Muscle layer of duodenum (tissue), 2 donors: ENCODE measurements around the gene LENG9.
"Not testable (repeated sequence)": the region's sequence is repeated elsewhere in the genome, so short reads cannot be mapped to it uniquely, and the experiment has no call there.

ENCODE experiments used
- H3K27ac ChIP-seq: one replicate; pipeline ENCODE4 v1.7.0; 2013; ENCODE audit warnings: mild to moderate bottlenecking, low read length
- H3K27me3 ChIP-seq: one replicate; pipeline ENCODE4 v1.7.0; 2013; ENCODE audit warnings: low read depth, mild to moderate bottlenecking, control low read depth, low read length
- H3K36me3 ChIP-seq, 2 donors: one replicate each; pipeline ENCODE4 v1.7.0; 2013; ENCODE audit warnings: low read length in 2 of 2, control low read depth in 1 of 2, mild to moderate bottlenecking in 1 of 2; ENCODE audit not compliant: insufficient read depth in 2 of 2, control insufficient read depth in 1 of 2
- H3K4me1 ChIP-seq, 2 donors: one replicate each; pipeline ENCODE4 v1.7.0; 2013; ENCODE audit warnings: low read length in 2 of 2, mild to moderate bottlenecking in 2 of 2, control low read depth in 1 of 2, moderate library complexity in 1 of 2; ENCODE audit not compliant: insufficient read depth in 2 of 2, control insufficient read depth in 1 of 2
- H3K4me3 ChIP-seq, 2 donors: one replicate each; pipeline ENCODE4 v1.7.0; 2013; ENCODE audit warnings: low read length in 2 of 2, low read depth in 1 of 2, mild to moderate bottlenecking in 1 of 2
- H3K9me3 ChIP-seq, 2 donors: one replicate each; pipeline ENCODE4 v1.7.0; 2013; ENCODE audit warnings: low read length in 2 of 2, control low read depth in 1 of 2, mild to moderate bottlenecking in 1 of 2; ENCODE audit not compliant: control insufficient read depth in 1 of 2
- donor health status: healthy.

Gene LENG9

DNA sequence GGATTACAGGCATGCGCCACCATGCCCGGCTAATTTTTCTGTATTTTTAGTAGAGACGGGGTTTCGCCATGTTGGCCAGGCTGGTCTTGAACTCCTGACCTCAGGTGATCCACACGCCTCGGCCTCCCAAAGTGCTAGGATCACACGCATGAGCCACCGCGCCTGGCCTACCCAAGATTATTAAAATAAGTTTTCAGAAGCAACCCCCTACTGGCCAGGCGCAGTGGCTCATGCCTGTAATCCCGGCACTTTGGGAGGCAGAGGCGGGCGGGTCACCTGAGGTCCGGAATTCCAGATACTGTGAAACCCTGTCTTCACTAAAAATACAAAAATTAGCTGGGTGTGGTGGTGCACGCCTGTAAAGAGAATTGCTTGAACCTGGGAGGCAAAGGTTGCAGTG lies 17.2 kb downstream of the LENG9 start:
- H3K36me3 ChIP-seq = peaks cover 9 to 26% of the 10 kb centered on the region in 2 donors
- H3K27me3 ChIP-seq, H3K27ac ChIP-seq: not testable (repeated sequence)

DNA sequence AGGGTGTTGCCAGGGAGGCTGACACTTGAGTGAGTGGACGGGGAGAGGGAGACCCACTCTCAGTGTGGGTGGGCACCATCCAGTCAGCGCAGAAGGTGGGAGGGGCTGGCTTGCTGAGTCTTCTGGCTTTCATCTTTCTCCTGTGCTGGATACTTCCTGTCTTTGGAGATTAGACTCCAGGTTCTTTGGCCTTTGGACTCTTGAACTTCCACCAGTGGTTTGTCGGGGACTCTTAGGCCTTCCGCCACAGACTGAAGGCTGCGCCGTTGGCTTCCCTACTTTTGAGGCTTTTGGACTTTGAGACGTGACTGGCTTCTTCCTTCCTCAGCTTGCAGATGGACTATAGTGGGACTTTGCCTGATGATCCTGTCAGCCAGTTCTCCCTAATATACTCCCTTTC lies 18.8 kb downstream of the LENG9 start:
- Histone ChIP-seq H3K27ac (no peak overlapping the region), H3K4me1 (peaks cover 6 to 11% of the 10 kb centered on the region in 2 donors), H3K27me3 (no peaks in the 10 kb centered on the region), H3K4me3 (no peak overlapping the region), H3K9me3 (no peaks in the 10 kb centered on the region), H3K36me3 (peaks cover 5 to 21% of the 10 kb centered on the region in 2 donors)

More for the DNA sequence above, 17.2 kb downstream of the LENG9 start:
- peaks cover 13 to 27% of the 10 kb centered on the region in 2 donors for H3K4me1 ChIP-seq
- H3K9me3 ChIP-seq, H3K4me3 ChIP-seq: not testable (repeated sequence)

DNA sequence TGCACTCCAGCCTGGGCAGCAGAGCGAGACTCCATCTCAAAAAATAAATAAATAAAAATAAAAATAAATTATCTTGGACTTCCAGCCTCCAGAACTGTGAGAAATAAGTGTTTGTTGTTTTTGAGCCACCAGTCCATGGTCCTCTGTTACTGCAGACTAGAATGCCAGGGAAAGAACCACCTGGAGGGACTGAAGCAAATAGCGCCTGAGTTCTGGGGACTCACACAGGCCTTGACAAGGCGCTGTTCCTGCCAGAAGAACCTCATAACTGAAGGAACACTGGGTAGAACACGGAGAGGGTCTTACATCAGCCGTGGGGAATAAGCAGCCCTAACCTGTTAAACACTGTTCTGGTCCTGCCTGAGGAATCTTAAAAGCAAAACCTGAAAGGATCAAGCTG lies 22.9 kb downstream of the LENG9 start:
- no peaks in the 10 kb centered on the region for H3K27me3 ChIP-seq
- H3K4me3 ChIP-seq = no peak overlapping the region
- H3K9me3 ChIP-seq = no peaks in the 10 kb centered on the region
- H3K4me1 ChIP-seq = peaks cover 2 to 8% of the 10 kb centered on the region in 2 donors
- peaks cover 3 to 15% of the 10 kb centered on the region in 2 donors for H3K36me3 ChIP-seq
- no peak overlapping the region for H3K27ac ChIP-seq

DNA sequence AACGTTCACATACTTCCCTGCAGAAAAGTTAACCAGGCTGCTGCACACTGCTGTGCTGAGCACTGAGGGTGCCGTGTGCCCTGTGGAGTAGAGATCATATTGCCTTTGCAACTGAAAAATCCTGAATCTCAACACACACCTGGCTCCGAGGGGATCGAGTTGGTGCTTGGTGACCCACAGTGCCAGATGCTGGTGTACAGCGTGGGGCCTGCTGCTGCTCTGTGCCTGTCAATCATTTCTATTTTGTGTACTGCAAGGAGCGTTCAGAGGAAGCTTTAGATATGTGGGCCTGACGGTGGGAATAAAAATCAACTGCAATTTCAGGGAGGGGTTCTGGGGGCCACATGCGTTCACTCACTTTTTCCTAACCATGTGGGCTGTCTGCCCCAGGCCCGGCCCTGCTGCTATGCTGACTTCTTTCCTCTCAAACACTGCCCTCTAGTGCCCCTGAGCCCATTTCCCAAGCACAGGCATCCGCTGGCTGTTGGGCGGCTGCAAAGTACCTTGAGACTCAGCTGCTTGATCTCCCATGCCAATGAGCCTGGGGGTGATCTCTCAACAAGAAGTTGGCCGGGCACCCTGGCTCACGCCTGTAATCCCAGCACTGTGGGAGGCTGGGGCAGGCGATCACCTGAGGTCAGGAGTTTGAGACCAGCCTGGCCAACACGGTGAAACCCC lies 24.3 kb downstream of the LENG9 start:
- H3K27ac ChIP-seq = no peak overlapping the region
- H3K36me3 ChIP-seq = peaks cover 0 to 3% of the 10 kb centered on the region in 2 donors

DNA sequence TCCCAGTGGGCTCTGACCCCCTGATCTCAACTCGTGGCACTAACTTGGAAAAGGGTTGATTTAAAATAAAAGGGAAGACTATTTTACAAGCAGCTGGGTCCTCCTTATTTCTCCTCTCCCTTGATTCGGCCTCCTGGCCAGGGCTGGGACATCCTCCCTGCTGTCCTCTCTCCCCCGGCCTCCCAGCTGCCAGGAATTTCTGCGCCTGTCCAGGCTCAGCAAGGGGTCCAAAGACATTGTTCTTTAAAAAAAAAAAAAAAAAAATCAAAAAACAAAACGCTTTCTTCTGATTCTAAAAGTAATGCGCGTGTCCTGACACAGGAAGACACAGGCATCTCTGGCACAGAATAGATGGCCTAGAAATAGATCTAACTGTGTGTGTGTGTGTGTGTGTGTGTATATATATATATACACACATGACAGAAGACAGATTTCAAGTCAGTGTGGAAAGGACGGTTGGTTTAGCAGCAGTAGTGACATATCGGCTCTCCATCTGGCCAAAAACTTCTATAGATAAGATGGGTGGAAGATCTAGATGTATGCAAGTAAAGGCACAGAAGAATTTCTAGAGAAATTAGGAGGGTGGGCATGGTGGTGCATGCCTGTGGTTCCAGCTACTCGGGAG lies 26.8 kb downstream of the LENG9 start:
- no peaks in the 10 kb centered on the region for H3K36me3 ChIP-seq

More for the DNA sequence above, 24.3 kb downstream of the LENG9 start:
- Histone ChIP-seq H3K9me3 (no peaks in the 10 kb centered on the region), H3K4me1 (peaks cover 2 to 21% of the 10 kb centered on the region in 2 donors), H3K27me3 (peaks cover under 1% of the 10 kb centered on the region), H3K4me3 (no peak overlapping the region)

DNA sequence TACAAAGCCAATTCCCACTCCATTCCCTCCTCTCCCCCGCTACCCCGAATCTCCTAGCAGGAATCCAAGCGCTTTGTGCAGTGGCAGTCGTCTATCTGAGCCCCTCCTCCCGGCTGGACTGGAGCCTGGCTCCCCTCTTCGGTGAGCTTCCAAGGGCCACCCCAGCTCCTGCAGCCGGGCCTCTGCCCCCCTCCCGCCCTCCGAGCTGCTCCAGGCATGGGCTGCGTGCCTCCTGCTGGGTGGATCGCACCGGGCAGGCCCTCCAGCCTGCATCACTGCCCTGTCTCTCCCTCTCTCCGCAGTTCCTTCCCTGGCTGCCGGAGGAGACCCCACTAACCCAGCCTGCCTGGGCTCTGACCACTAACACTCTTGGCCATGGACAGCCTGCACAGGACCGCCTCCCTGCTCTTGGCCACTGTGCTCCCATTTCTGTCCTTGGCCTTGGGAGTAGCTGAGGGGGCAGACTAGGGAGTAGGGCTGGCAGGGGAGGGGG lies 27.5 kb downstream of the LENG9 start:
- Histone ChIP-seq H3K4me3 (no peak overlapping the region), H3K27me3 (peaks cover 7% of the 10 kb centered on the region), H3K27ac (no peak overlapping the region), H3K36me3 (no peaks in the 10 kb centered on the region), H3K9me3 (no peaks in the 10 kb centered on the region), H3K4me1 (peaks cover 2 to 30% of the 10 kb centered on the region in 2 donors)

More for the DNA sequence above, 26.8 kb downstream of the LENG9 start:
- Histone ChIP-seq H3K4me1 (peaks cover 2 to 23% of the 10 kb centered on the region in 2 donors), H3K27me3 (peaks cover 7% of the 10 kb centered on the region), H3K27ac (no peak overlapping the region), H3K4me3 (no peak overlapping the region), H3K9me3 (no peaks in the 10 kb centered on the region)

DNA sequence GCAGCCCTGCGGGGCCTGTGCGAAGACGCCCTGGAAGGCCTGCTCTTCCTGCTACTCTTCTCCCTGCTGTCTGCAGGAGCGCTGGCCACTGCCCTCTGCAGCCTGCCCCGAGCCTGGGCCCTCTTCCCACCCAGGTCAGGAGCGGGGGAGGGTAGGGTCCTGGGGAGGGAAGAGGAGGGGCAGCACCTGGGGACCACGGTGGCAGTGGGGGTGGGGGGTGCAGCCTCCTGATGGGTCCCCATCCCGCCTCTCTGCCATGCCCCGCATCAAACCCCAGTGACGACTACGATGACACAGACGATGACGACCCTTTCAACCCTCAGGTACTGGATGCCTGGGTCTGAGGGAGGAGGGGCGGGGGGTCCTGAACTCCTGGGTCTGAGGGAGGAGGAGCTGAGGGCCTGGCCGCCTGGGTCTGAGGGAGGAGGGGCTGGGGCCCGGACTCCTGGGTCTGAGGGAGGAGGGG lies 28.0 kb downstream of the LENG9 start:
- Histone ChIP-seq H3K27ac (no peak overlapping the region), H3K4me3 (no peak overlapping the region), H3K4me1 (peaks cover 2 to 34% of the 10 kb centered on the region in 2 donors), H3K36me3 (no peaks in the 10 kb centered on the region), H3K27me3 (peaks cover 7% of the 10 kb centered on the region), H3K9me3 (no peaks in the 10 kb centered on the region)

DNA sequence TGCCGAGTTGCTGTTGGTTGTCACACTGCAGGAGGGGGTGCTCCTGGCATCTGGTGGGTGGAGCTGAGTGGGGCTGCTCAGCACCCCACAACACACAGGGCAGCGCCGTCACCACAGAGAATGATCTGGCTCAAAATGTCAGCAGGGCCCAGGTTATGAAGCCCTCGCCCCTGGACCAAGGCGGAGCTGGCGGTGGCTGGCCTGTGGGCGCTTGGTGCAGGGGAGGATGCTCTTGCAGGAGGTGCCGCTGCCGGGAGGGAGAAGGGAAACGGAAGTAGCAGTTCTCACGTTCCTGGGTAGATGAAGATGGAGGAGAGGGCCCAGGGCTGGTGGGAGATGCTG lies 28.7 kb downstream of the LENG9 start:
- Histone ChIP-seq H3K36me3 (no peaks in the 10 kb centered on the region), H3K4me3 (no peak overlapping the region), H3K9me3 (no peaks in the 10 kb centered on the region), H3K27ac (no peak overlapping the region), H3K4me1 (peaks cover 2 to 42% of the 10 kb centered on the region in 2 donors), H3K27me3 (peaks cover 11% of the 10 kb centered on the region)

DNA sequence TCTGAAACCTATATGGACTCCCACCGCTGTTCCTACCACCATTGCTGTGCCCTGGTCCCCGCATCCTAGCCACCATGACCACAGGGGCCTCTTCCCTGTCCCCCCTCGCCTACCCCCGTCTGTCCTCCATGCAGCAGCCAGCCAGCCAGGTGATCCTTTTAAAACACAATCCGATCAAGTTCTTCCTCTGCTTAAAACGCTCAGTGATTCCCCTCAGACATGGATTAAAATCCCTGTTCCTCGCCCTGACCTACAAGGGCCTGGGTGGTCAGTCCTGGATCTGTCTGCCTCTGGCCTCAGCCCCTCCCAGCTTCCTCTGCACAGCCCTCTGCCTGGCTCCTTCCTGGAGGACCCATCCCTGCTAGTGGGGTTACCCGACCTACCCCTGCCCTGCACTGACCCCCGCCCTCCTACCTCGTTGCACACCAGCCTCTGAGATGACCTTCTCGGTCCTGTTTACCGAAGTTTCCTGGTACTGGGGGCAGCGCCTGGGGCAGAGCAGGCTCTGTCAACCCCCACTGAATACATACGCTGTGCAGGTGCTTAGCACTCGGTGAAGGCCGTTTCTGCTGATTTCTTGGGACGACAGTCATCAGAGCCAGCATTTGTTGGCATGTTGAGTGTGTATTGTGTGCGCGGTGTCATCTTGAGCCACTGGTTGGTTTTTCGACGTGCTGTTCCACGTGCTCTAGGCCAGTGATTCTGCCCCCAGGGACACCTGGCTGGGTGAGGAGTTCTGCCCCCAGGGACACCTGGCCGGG lies 29.3 kb downstream of the LENG9 start:
- Histone ChIP-seq H3K4me1 (peaks cover 2 to 43% of the 10 kb centered on the region in 2 donors), H3K27ac (no peak overlapping the region), H3K9me3 (no peaks in the 10 kb centered on the region), H3K4me3 (no peak overlapping the region), H3K36me3 (no peaks in the 10 kb centered on the region), H3K27me3 (peaks cover 16% of the 10 kb centered on the region)

DNA sequence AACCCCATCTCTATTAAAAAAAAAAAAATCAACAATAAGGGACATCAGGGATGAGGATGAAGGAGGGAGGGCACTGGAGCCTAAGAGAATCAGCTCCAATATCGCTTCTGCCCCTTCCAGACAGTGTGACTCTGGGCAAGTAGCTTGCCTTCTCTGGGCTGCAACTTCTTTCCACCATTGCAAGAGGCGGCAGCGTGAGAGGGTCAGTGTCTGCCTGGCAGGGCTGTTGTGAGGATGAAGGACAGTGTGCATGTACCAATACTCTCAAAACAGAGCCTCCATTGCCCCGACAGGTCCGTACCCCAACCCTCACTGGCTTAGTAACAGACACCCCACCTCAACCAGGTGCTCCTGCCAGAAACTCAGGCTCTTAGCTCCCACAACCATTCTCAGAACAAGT lies 29.9 kb downstream of the LENG9 start:
- Histone ChIP-seq H3K4me1 (peaks cover 0 to 43% of the 10 kb centered on the region in 2 donors), H3K9me3 (no peaks in the 10 kb centered on the region), H3K4me3 (no peak overlapping the region), H3K27ac (no peak overlapping the region), H3K36me3 (no peaks in the 10 kb centered on the region), H3K27me3 (peaks cover 21% of the 10 kb centered on the region)

DNA sequence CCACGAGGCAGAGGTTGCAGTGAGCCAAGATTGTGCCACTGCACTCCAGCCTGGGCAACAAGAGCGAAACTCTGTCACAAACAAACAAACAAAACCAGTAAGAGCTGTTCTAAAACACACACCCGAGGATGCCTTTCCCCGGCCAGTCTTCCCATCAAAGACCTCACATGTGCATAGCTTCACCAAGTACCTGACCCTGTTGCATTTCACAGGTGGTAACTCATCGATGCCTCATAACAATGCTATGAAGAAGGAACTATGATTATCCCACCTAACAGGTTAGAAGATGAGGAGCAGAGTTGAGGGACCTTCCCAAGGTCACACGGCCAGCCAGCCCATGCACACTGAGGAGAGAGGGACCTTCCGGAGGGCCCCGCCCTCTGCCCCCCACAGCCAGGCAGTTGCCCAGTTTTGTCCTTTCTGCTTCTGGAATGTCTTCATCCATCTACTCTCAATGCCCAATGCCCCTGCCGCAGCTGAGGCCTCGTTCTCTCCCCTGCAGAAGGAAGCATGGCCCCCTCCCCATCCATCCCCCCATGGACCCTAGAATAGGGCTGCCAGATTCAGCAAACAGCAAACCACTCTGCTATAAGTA lies 31.3 kb downstream of the LENG9 start:
- peaks cover 0 to 43% of the 10 kb centered on the region in 2 donors for H3K4me1 ChIP-seq
- peaks cover 21% of the 10 kb centered on the region for H3K27me3 ChIP-seq
- no peaks in the 10 kb centered on the region for H3K9me3 ChIP-seq
- H3K36me3 ChIP-seq = no peaks in the 10 kb centered on the region
- no peak overlapping the region for H3K27ac ChIP-seq
- no peak overlapping the region for H3K4me3 ChIP-seq
